SK-N-SH treated with all-trans-retinoic acid at 6 μM for 48 hours (cell line): Measurements from ENCODE around the gene MYLIP.

ENCODE experiments used
- ATAC-seq: fragments of 200-7000 bp; cut with Tn5 transposase; 3 replicates; pipeline ENCODE4 v1.9.1; 2020; ENCODE audit warnings: mild to moderate bottlenecking, moderate library complexity
- ARNTL ChIP-seq: fragments of 450-650 bp; formaldehyde crosslinking; IDR thresholded peaks from 2 replicates; pipeline ENCODE4 v1.5.0; 2020; ENCODE audit warnings: low read depth, mild to moderate bottlenecking, moderate library complexity, borderline replicate concordance
- CREB5 ChIP-seq: fragments of 250-450 bp; sonication (Bioruptor Pico); IDR thresholded peaks from 2 replicates; pipeline ENCODE4 v1.5.1; 2020; ENCODE audit warnings: low read depth, mild to moderate bottlenecking, moderate library complexity
- CSDC2 ChIP-seq: fragments of 250-450 bp; sonication (Bioruptor Pico); IDR thresholded peaks from 2 replicates; pipeline ENCODE4 v1.5.0; 2020; ENCODE audit warnings: mild to moderate bottlenecking, moderate library complexity
- CSRNP3 ChIP-seq: fragments of 250-450 bp; sonication (Bioruptor Pico); IDR thresholded peaks from 2 replicates; pipeline ENCODE4 v1.5.1; 2021; ENCODE audit warnings: mild to moderate bottlenecking, moderate library complexity
- GLIS3 ChIP-seq: fragments of 250-450 bp; sonication (Bioruptor Pico); IDR thresholded peaks from 2 replicates; pipeline ENCODE4 v1.5.0; 2020; ENCODE audit warnings: mild to moderate bottlenecking, moderate library complexity
- ISL1 ChIP-seq: fragments of 250-450 bp; sonication (Bioruptor Pico); IDR thresholded peaks from 2 replicates; pipeline ENCODE4 v2.1.2; 2022; ENCODE audit warnings: mild to moderate bottlenecking, moderate library complexity
- OSR1 ChIP-seq: fragments of 250-450 bp; sonication (Bioruptor Pico); IDR thresholded peaks from 2 replicates; pipeline ENCODE4 v1.8.0; 2022; ENCODE audit warnings: moderate library complexity, mild to moderate bottlenecking, inconsistent platforms
- PATZ1 ChIP-seq: fragments of 250-450 bp; sonication (Bioruptor Pico); IDR thresholded peaks from 2 replicates; pipeline ENCODE4 v1.8.0; 2020; ENCODE audit warnings: mild to moderate bottlenecking, moderate library complexity, borderline replicate concordance
- POU6F1 ChIP-seq: fragments of 250-450 bp; sonication (Bioruptor Pico); IDR thresholded peaks from 2 replicates; pipeline ENCODE4 v1.8.0; 2021; ENCODE audit warnings: low read depth, mild to moderate bottlenecking, moderate library complexity, borderline replicate concordance
- PPARA ChIP-seq: fragments of 250-450 bp; sonication (Bioruptor Pico); IDR thresholded peaks from 2 replicates; pipeline ENCODE4 v1.5.0; 2020; ENCODE audit warnings: mild to moderate bottlenecking, borderline replicate concordance
- RARB ChIP-seq: fragments of 250-450 bp; sonication (Bioruptor Pico); IDR thresholded peaks from 2 replicates; pipeline ENCODE4 v1.8.0; 2021; ENCODE audit warnings: mild to moderate bottlenecking, moderate library complexity
- SNAI2 ChIP-seq: fragments of 250-450 bp; sonication (Bioruptor Pico); IDR thresholded peaks from 2 replicates; pipeline ENCODE4 v1.5.0; 2020; ENCODE audit warnings: mild to moderate bottlenecking, moderate library complexity
- TCF4 ChIP-seq: fragments of 250-450 bp; sonication (Bioruptor Pico); IDR thresholded peaks from 2 replicates; pipeline ENCODE4 v1.8.0; 2021; ENCODE audit warnings: mild to moderate bottlenecking, moderate library complexity, borderline replicate concordance
- TOX ChIP-seq: fragments of 250-450 bp; sonication (Bioruptor Pico); IDR thresholded peaks from 2 replicates; pipeline ENCODE4 v1.8.0; 2021; ENCODE audit warnings: mild to moderate bottlenecking, moderate library complexity, borderline replicate concordance
- TSHZ2 ChIP-seq: fragments of 250-450 bp; sonication (Bioruptor Pico); IDR thresholded peaks from 2 replicates; pipeline ENCODE4 v1.5.0; 2020; ENCODE audit warnings: mild to moderate bottlenecking, moderate library complexity
- ZC3H10 ChIP-seq: fragments of 250-450 bp; sonication (Bioruptor Pico); IDR thresholded peaks from 2 replicates; pipeline ENCODE4 v1.5.1; 2021; ENCODE audit warnings: mild to moderate bottlenecking, moderate library complexity
- ZFP3 ChIP-seq: fragments of 250-450 bp; sonication (Bioruptor Pico); IDR thresholded peaks from 2 replicates; pipeline ENCODE4 v1.5.0; 2020; ENCODE audit warnings: mild to moderate bottlenecking, moderate library complexity
- ZFP30 ChIP-seq: fragments of 450-650 bp; formaldehyde crosslinking; IDR thresholded peaks from 2 replicates; pipeline ENCODE4 v1.5.0; 2022; ENCODE audit warnings: mild to moderate bottlenecking, moderate library complexity
- ZNF565 ChIP-seq: fragments of 450-650 bp; formaldehyde crosslinking; conservative IDR thresholded peaks from 2 replicates; pipeline ENCODE4 v1.5.0; 2020; ENCODE audit warnings: low read depth, mild to moderate bottlenecking, moderate library complexity
- ZNF70 ChIP-seq: fragments of 450-650 bp; formaldehyde crosslinking; IDR thresholded peaks from 2 replicates; pipeline ENCODE4 v1.5.0; 2020; ENCODE audit warnings: mild to moderate bottlenecking, moderate library complexity
- ZNF8 ChIP-seq: fragments of 450-650 bp; formaldehyde crosslinking; IDR thresholded peaks from 2 replicates; pipeline ENCODE4 v1.5.0; 2020; ENCODE audit warnings: mild to moderate bottlenecking, moderate library complexity

The MYLIP gene

GRCh38 chr6:16109659-16110305, 19.1 kb upstream of the MYLIP start:
- TF ChIP-seq ZFP30 (CRISPR knock-in tag): no peak
- TF ChIP-seq ZNF70 (CRISPR knock-in tag): no peak
- no peak for TF ChIP-seq POU6F1 (CRISPR knock-in tag)
- TF ChIP-seq ZNF565 (CRISPR knock-in tag): no peak
- no peak for TF ChIP-seq CREB5
- TF ChIP-seq CSDC2 (CRISPR knock-in tag): no peak
- TF ChIP-seq RARB (CRISPR knock-in tag): no peak
- no peak for TF ChIP-seq PPARA (CRISPR knock-in tag)
- no peak for TF ChIP-seq TOX
- TF ChIP-seq GLIS3 (CRISPR knock-in tag): no peak
- TF ChIP-seq OSR1 (CRISPR knock-in tag): no peak
- no peak for TF ChIP-seq SNAI2 (CRISPR knock-in tag)
- TF ChIP-seq ZNF8: no peak
- ATAC-seq: no peak

- ATAC-seq: no peak
- TF ChIP-seq CSDC2 (CRISPR knock-in tag): no peak
- no peak for TF ChIP-seq PPARA (CRISPR knock-in tag)
- TF ChIP-seq ZNF8: no peak
- no peak for TF ChIP-seq ARNTL (CRISPR knock-in tag)
- TF ChIP-seq PATZ1 (CRISPR knock-in tag): no peak
- TF ChIP-seq ZFP3 (CRISPR knock-in tag): no peak
- TF ChIP-seq SNAI2 (CRISPR knock-in tag): no peak
- TF ChIP-seq ZNF70 (CRISPR knock-in tag): no peak
- TF ChIP-seq ZC3H10: no peak
- TF ChIP-seq TCF4 (CRISPR knock-in tag): no peak
- no peak for TF ChIP-seq OSR1 (CRISPR knock-in tag)
- TF ChIP-seq ISL1: no peak
- TF ChIP-seq TSHZ2 (CRISPR knock-in tag): no peak
- TF ChIP-seq ZNF565 (CRISPR knock-in tag): no peak
- no peak for TF ChIP-seq ZFP30 (CRISPR knock-in tag)
Observed at GRCh38 chr6:16118825-16119224, 10.1 kb upstream of the MYLIP start.

- no peak for TF ChIP-seq ZNF8
- TF ChIP-seq ZFP3 (CRISPR knock-in tag): no peak
- TF ChIP-seq TOX: no peak
- TF ChIP-seq CSDC2 (CRISPR knock-in tag): no peak
- TF ChIP-seq ARNTL (CRISPR knock-in tag): no peak
- TF ChIP-seq ISL1: no peak
- TF ChIP-seq TSHZ2 (CRISPR knock-in tag): no peak
- no peak for TF ChIP-seq CREB5
- TF ChIP-seq RARB (CRISPR knock-in tag): no peak
- no peak for TF ChIP-seq POU6F1 (CRISPR knock-in tag)
- no peak for TF ChIP-seq CSRNP3
Observed at GRCh38 chr6:16121339-16121738, 7.5 kb upstream of the MYLIP start.

More at GRCh38 chr6:16121339-16121738, 7.5 kb upstream of the MYLIP start:
- ATAC-seq: no peak
